Prostate gland (tissue), 2 donors: ENCODE data around the gene SLC22A4. TPM values are rescaled to one million over a fixed set of nuclear protein-coding genes. Genes with fewer than 3 reads are reported as not detected.

Experiments used
- DNase-seq: peaks from one replicate; pipeline ENCODE4 v3.0.0-alpha.2; 2019; ENCODE audit warnings: low spot score
- H3K27ac ChIP-seq, 2 donors: fragments of 200-600 bp; sonication (generic); 2 replicates each; pipeline ENCODE4 v1.5.1; 2017 to 2019
- H3K27me3 ChIP-seq: fragments of 200-600 bp; sonication (generic); replicated peaks from 2 replicates; pipeline ENCODE4 v1.5.1; 2019; ENCODE audit not compliant: insufficient read depth
- H3K36me3 ChIP-seq, 2 donors: fragments of 200-600 bp; sonication (generic); 1 replicate in 1 of 2; 2 replicates in 1 of 2; pipeline versions ENCODE4 v1.5.1 to v1.8.1; 2017 to 2019
- H3K4me1 ChIP-seq: fragments of 200-600 bp; sonication (generic); replicated peaks from 2 replicates; pipeline ENCODE4 v1.5.1; 2019
- H3K4me3 ChIP-seq, 2 donors: fragments of 200-600 bp; sonication (generic); 2 replicates each; pipeline ENCODE4 v1.5.1; 2017 to 2019
- H3K9me3 ChIP-seq: fragments of 200-600 bp; sonication (generic); 2 replicates; pipeline ENCODE4 v1.5.1; 2017
- CTCF ChIP-seq, 4 experiments: fragments of 200-600 bp in 2 of 4; fragments of 450-650 bp in 2 of 4; sonication (generic) in 2 of 4; IDR thresholded peaks; 1 replicate in 3 of 4; 2 replicates in 1 of 4; pipeline ENCODE4 v1.5.1; 2016 to 2019; ENCODE audit warnings: antibody characterized with exemption in 4 of 4, mild to moderate bottlenecking in 2 of 4, moderate library complexity in 2 of 4
- POLR2A ChIP-seq: fragments of 450-650 bp; IDR thresholded peaks from one replicate; pipeline ENCODE4 v1.6.1; 2016; ENCODE audit warnings: antibody characterized with exemption, mild to moderate bottlenecking
- POLR2AphosphoS5 ChIP-seq: sonication (generic); formaldehyde crosslinking; IDR thresholded peaks from one replicate; pipeline ENCODE4 v1.6.1; 2017; ENCODE audit warnings: antibody characterized with exemption
- WGBS: methylation state at CpG from one replicate; pipeline ENCODE4 v1.1.5; 2018; 5-methylcytosine and 5-hydroxymethylcytosine counted together
- intact Hi-C: fragments of 100-400 bp; cut with DNase I; formaldehyde crosslinking; loops from one replicate; pipeline ENCODE4 v1.14.2; 2022
- total RNA-seq, 2 donors: library from RNA; depleted of rRNA; stranded (reverse); fragments of >200 nt; gene quantifications; one replicate each; pipeline ENCODE4 v1.1.0, GENCODE V29; 2016

SLC22A4 gene
- total RNA-seq, 2 donors from 2014 or later: 5.5 to 8.2 TPM

- intact Hi-C loops: loop anchor here (5.0 to 10.0 kb wide), 2 partner anchors 39 to 238 kb away; partner anchors contain the start of gene IRF1
- WGBS: 84% methylated on average over 6 of the region's 6 CpGs
- DNase-seq: no peak
- H3K27ac ChIP-seq: peak overlapping the region; percentile 88 to 91
- H3K9me3 ChIP-seq: no peaks in the 10 kb centered on the region
- no peak for TF ChIP-seq POLR2A
- no peak for TF ChIP-seq CTCF (IDR thresholded peaks at IDR 0.05)
- TF ChIP-seq POLR2AphosphoS5: no peak
- no peaks in the 10 kb centered on the region for H3K36me3 ChIP-seq
- no peaks in the 10 kb centered on the region for H3K27me3 ChIP-seq
- no peak overlapping the region for H3K4me3 ChIP-seq
- H3K4me1 ChIP-seq: peaks cover 10% of the 10 kb centered on the region
These were observed 37.4 kb upstream of the SLC22A4 start for GRCh38 chr5:132256783-132257130.

- intact Hi-C loops: loop anchor here (5.0 to 10.0 kb wide), 2 partner anchors 40 to 237 kb away; partner anchors contain the start of gene IRF1
- Histone ChIP-seq H3K27ac (peak within 1 kb of the TSS; percentile 88 to 91), H3K9me3 (no peaks in the 10 kb centered on the region), H3K36me3 (no peaks in the 10 kb centered on the region), H3K4me1 (peaks cover 10% of the 10 kb centered on the region), H3K27me3 (no peaks in the 10 kb centered on the region), H3K4me3 (peak within 1 kb of the TSS; percentile 59 to 75)
- TF ChIP-seq POLR2A (peak; percentile 75), POLR2AphosphoS5 (no peak), CTCF (IDR thresholded peaks at IDR 0.05) (no peak)
- DNase-seq: peak; percentile 39
- 16% methylated on average over 42 of the region's 88 CpGs for WGBS
These were observed 36.8 kb upstream of the SLC22A4 start, which contains the start of gene PDLIM4 for GRCh38 chr5:132257131-132258101. Gene PDLIM4, plus strand, starts transcription at chr5:132257696. Its CDS starts 39 bp downstream, at chr5:132257735.

- DNase-seq: no peak
- H3K36me3 ChIP-seq: no peaks in the 10 kb centered on the region
- TF ChIP-seq POLR2AphosphoS5: no peak
- TF ChIP-seq POLR2A: peak; percentile 29
- peak overlapping the region; percentile 88 to 91 for H3K27ac ChIP-seq
- H3K4me3 ChIP-seq: peak overlapping the region; percentile 59 to 75
- WGBS: 23% methylated on average over 19 of the region's 19 CpGs
- no peaks in the 10 kb centered on the region for H3K27me3 ChIP-seq
- no peaks in the 10 kb centered on the region for H3K9me3 ChIP-seq
- H3K4me1 ChIP-seq: peaks cover 10% of the 10 kb centered on the region
- intact Hi-C loops: loop anchor here (5.0 to 10.0 kb wide), 2 partner anchors 41 to 236 kb away; partner anchors contain the start of gene IRF1
These were observed 35.8 kb upstream of the SLC22A4 start for GRCh38 chr5:132258102-132259068.

GRCh38 chr5:132259069-132259851 lies 34.9 kb upstream of the SLC22A4 start:
- TF ChIP-seq CTCF (IDR thresholded peaks at IDR 0.05) (peak in 1 of 4 experiments; percentile 10), POLR2AphosphoS5 (peak; percentile 72), POLR2A (peak; percentile 85)
- Histone ChIP-seq H3K4me3 (peak overlapping the region; percentile 59 to 75), H3K27me3 (no peaks in the 10 kb centered on the region), H3K9me3 (no peaks in the 10 kb centered on the region), H3K27ac (peak overlapping the region; percentile 88 to 91), H3K36me3 (no peaks in the 10 kb centered on the region), H3K4me1 (peaks cover 10% of the 10 kb centered on the region)
- peak; percentile 75 for DNase-seq
- 20% methylated on average over 21 of the region's 24 CpGs for WGBS
- intact Hi-C loops: loop anchor here (5.0 to 10.0 kb wide), 2 partner anchors 42 to 236 kb away; partner anchors contain the start of gene IRF1
